HG02678 (cell line): Measurements from ENCODE around the gene WNT9A.

Experiments used
- ATAC-seq: cut with Tn5 transposase; IDR thresholded peaks from one replicate; pipeline ENCODE4 v1.9.1; 2021; ENCODE audit warnings: mild to moderate bottlenecking, moderate library complexity; ENCODE audit not compliant: unreplicated experiment

Gene WNT9A

GRCh38 chr1:227942716-227943261, 4.9 kb downstream of the WNT9A start:
- ATAC-seq: no peak

- no peak for ATAC-seq
These were observed 5.6 kb downstream of the WNT9A start for GRCh38 chr1:227942021-227942715.

DNA sequence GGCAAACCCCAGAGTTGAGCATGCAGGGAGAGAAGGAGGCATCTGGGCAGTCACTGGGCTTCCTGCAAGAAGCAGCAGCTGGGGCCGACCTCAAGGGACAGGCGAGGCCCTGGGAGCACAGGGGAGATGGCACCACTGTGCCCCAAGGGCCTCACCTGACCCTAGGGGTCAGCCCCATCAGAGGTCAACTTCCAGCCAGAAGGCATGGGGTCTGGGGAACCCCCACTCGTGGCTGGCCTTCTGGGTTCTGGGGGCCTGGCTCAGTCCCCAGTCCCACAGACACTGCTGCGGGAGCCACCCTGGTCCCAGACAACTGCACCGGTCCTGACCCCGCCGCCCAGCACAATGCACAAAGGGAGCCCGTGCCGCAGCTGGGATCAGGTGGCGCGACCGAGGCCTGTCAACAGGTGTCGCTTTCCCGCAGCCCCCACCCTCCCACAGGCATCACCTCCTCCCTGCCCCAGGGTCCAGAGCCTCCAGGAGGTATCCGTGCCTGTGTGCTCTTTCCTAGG, 6.2 kb downstream of the WNT9A start:
- ATAC-seq: no peak

DNA sequence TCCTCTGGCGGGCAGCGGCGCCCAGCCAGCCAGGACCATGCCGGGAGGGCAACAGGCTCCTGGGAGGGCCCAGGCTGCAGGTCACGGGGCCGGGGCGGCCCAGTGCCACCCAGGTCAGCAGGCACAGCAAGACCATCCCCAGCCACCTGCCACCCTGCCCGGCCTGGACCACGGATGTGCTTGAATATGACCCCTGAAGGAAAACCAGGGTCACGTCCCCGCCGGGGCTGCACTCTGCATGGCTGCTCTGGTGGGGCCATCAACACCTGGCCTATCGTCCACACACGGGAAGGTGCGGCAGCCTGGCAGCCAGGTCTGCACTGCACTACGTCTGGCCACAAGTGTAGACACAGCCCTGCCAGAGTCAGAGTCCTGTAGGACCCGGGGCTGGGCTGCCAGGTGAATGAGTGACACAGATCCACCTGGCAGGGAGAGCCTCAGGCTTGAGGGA, 6.9 kb downstream of the WNT9A start:
- no peak for ATAC-seq

GRCh38 chr1:227939791-227940771, 7.7 kb downstream of the WNT9A start:
- ATAC-seq: no peak

- ATAC-seq: no peak
These were observed 8.6 kb downstream of the WNT9A start for GRCh38 chr1:227938911-227939790.

GRCh38 chr1:227938276-227938675, 9.5 kb downstream of the WNT9A start:
- ATAC-seq: no peak

- no peak for ATAC-seq
These were observed 9.9 kb downstream of the WNT9A start for GRCh38 chr1:227937838-227938145.

DNA sequence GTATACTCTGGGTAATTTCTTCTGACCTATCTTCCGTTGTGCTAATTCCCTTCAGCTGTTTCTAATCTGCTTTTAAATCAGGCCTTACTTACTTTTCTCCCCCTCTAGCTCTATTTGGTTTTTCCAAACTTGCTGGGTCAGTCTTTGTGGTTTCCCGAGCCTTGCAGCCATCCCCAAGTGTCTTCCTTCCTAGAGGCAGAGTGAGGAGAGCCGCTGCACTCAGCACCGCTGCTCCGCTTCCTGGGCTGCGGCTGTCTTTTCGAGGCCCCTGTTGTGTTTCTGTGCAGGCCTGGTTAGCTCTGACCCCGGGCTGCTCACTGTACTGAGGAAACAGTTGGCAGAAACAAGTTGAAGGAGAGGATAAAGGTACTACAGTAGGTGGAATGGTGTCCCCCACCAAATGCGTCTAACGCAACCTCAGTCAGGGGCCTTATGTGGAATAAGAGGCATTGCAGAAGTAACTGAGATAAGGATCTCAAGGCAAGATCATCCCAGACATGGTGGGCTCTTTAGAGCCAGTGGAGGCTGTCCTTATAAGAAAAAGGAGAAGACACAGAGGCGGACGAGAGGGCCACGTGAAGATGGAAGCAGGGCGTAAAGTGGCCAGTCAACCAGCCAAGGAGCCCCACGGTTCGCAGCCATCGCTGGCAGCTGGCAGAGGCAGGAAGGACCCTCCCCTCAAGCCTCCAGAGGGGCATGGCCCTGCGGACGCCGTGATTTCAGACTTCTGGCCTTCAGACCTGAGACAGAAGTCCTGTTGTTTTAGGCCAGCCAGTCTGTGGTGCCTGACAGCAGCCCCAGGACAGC, 10.5 kb downstream of the WNT9A start:
- ATAC-seq: no peak

DNA sequence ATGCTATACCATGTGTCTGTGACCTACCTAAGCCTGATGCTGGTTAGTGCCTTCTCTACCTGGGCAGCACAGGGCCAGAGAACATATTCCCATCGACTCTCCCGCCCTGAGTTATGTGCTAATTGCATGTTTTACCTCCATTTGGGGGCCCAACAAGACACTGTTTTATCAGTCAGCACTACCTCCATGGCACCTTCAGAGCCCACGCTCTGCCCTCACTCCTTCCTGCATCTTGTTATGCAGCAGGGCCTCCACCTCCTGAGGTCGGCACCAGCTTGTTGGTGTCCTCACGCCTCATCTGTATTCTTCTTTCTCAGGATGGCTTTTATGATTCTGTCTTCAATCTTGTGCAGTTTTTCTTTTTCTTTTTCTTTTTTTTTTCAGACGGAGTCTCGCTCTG, 11.9 kb downstream of the WNT9A start:
- ATAC-seq: no peak

- ATAC-seq: no peak
These were observed 13.0 kb downstream of the WNT9A start for GRCh38 chr1:227934476-227935313.

DNA sequence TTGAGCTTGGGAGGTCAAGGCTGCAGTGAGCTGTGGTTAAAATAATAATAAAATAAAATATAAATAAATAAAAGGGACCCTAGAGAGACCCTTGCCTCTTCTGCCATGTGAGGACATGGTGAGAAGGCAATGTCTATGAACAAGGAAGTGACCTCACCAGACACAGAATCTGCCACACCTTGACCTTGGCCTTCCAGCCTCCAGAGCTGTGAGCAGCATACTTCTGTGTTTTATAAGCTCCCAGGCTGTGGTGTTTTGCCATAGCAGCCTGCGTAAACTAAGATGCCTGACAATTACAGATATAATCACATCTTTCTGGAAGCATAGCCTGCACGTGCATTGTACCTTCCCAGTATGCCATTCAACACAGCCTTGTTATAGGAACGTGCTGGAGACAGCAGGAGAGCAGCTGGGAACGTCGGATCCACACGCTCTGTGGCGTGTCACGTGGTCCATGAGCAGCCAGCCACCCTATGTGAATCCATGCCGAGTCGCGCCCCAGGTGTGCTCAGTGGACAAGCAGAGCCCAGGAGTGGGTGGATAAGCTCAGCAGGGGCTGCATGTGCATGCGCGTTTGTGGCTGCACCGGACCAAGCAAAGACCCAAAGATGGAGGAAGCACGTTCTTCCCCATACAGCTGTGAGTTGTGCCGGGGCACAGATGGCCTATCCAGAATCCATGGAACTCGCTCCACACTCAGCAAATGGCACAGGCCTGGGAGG, 17.8 kb downstream of the WNT9A start:
- ATAC-seq: no peak

- no peak for ATAC-seq
These were observed 18.8 kb downstream of the WNT9A start for GRCh38 chr1:227928811-227929375.

GRCh38 chr1:227927971-227928741, 19.6 kb downstream of the WNT9A start:
- no peak for ATAC-seq

DNA sequence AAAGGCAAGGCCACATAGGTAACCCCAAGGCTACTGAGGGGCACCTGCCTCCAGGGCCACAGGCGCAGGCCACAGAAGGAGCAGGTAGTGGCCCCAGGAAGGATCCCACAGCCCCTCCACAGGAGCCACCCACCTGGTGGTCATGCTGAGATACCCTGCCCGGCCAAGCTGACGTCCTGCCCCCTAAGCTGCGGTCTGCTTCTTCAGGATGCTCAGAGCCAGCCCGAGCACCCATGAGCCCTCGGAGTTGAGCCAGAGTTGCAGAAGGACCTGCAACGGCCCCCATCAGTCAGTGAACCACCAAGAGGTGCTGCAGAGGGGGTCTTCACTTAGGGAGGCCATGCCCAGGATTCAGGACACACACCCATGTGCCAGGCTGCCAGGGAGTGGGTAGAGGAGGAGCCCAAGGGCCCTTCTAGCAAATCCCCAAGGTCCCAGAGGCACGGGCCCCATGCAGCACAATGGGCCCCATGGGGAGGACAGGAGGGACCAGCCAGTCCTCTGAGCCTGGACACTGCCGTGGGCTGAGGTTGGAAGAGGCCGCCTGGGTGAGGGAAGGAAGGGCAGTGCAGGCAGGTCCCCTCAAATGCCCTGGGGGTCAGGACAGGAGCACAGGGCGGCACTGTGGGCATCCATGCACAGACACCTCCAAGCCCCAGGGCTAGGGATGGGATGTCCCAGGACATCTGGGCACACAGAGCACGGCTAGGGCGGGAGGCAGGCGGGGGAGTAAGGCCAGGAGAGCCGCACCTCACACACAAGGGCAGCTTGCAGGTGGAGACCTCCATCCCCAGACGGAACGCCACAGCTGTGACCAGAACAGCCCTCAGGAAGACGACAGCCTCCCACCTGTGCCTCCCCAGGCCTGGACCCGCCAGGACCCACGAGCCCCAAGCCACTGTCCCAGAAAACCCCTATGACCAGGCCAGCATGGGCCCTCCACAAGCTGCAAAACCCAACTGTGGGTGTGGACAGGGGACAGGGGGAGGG, 20.5 kb downstream of the WNT9A start:
- no peak for ATAC-seq

DNA sequence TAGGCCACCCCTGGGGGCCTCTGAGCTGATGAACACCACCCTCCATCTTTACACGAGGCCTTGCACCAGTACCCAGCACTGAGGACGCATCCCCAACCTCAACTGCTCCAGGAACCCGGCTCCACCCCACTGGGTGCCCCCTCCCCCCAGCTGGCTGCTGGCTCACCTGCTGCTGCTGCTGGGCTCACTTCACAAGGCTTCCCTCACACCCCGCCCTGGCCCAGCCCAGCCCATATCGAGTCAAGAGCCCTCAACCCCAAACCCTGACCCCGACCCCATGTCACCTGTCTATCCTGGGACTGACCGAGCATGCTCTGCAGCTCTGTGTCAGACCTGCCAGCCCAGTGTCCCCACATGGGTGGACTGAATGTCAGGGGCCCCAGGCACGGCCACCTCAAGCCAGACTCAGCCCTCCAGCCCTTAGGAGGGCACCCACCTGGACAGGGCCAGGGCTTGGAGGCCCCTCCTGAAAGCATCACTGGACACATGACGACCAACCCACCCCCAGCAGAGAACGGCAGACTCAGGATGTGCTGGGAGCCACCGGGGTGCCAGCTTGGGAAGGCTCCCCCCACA, 21.4 kb downstream of the WNT9A start:
- ATAC-seq: no peak
